GM21528 (cell line): ENCODE data around the gene DTNBP1.
"Not testable (repeated sequence)": the region's sequence is repeated elsewhere in the genome, so short reads cannot be mapped to it uniquely, and the experiment has no call there.

Experiments used
- ATAC-seq: cut with Tn5 transposase; IDR thresholded peaks from one replicate; pipeline ENCODE4 v1.9.1; 2021; ENCODE audit warnings: mild to moderate bottlenecking, moderate library complexity; ENCODE audit not compliant: unreplicated experiment, low FRiP score

Gene DTNBP1

DNA sequence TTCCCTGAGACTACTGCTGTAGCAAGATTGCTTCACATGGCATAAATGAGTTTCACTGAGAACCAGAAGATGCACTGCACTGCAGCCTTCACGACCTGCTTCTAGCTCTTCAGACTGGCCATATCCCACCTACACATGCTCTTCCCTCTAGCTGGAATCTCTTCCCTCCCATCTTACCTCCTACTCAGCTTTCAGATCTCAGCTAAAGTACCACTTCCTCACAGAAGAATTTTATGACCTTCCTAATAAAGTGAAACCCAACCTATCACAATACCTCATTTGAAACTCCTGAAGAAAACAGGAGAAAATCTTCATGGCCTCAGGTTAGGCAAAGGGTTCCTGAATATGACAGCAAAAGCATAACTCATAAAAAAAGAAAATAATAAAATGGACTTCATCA is 99.9 kb downstream of the DTNBP1 start:
- no peak for ATAC-seq

DNA sequence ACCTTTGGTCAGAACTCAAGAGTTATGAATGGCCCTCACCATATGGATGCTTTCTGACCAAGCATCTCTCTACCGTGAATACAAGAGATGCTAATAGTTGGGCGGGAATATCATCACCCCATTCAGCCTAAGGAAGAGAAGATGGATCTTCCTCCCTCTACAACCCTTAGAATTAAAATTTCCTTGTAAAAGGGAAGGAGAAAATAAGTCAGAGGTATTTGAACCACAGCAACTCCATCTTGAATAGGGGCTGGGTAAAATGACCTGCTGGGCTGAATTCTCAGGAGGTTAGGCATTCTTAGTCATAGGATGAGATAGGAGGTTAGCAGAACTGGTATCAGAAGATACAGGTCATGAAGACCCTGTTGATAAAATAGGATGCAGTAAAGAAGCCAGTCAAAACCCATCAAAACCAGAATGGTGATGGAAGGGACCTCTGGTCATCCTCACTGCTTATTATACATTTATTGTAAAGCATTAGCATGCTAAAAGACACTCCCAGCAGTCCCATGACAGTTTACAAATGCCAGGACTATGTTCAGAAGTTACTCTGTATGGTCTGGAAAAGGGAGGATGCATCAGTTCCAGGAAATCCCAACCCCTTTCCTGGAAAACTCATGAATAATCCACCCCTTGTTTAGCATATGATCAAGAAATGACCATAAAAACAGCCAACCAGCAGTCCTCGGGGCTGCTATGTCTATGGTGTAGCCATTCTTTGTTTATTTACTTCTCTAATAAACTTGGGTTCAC is 101.2 kb downstream of the DTNBP1 start:
- ATAC-seq: no peak

DNA sequence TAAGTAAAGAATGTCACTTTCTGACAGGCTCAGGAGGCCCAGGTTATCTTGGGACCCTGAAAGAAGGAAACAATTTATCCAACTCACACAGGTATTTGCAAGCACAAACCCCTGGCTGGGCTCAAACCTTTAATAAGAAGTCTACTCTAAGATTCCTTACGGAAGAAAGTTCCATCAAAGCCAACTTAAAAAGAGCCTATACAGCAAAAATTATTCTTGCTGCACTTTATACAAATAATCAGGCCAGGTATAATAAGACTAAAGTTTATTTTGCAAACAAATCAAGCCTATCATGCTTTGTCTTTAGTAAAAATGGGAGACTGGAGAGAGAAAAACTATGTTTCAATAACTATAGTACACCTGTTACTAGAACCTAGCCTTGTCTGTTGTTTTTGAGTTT is 102.1 kb downstream of the DTNBP1 start:
- ATAC-seq: no peak

DNA sequence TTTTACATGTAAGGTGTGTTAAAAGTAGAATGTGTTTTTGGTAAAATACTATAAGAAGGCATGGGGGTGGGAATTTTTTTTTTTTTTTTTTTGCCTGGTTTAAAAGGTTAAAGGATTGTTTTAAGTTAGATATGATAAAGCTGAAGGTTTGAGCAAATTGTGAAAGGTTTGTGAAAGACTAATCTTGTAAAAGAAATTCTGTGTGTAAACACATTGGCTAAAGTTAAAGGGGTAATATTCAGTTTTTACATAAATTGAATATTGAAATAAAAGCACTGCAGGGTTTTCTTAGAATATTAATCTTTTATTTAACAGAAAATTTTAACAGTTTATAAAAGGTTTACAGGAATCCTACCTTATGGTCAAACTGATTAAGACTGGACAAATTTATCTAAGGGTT is 105.7 kb downstream of the DTNBP1 start:
- ATAC-seq: no peak

DNA sequence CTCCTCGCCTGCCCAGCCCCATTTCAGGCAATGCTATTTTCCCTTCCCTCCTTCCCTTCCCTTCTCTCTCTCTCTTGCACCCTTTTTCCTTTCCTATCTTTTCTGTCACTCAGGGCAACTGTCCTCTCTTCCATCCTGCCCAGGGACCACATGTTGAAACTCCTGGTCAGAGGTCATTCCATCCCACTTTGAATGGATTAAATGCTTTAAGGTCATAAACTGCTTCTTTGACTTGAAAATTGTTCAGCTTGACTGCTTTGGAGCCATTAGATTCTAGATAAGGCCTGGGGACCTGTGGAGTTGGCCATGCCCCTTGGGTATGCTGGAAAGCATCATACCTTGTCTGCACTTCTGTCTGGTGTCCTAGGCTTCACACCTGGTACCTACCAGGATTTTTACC is 106.1 kb downstream of the DTNBP1 start:
- ATAC-seq: no peak

DNA sequence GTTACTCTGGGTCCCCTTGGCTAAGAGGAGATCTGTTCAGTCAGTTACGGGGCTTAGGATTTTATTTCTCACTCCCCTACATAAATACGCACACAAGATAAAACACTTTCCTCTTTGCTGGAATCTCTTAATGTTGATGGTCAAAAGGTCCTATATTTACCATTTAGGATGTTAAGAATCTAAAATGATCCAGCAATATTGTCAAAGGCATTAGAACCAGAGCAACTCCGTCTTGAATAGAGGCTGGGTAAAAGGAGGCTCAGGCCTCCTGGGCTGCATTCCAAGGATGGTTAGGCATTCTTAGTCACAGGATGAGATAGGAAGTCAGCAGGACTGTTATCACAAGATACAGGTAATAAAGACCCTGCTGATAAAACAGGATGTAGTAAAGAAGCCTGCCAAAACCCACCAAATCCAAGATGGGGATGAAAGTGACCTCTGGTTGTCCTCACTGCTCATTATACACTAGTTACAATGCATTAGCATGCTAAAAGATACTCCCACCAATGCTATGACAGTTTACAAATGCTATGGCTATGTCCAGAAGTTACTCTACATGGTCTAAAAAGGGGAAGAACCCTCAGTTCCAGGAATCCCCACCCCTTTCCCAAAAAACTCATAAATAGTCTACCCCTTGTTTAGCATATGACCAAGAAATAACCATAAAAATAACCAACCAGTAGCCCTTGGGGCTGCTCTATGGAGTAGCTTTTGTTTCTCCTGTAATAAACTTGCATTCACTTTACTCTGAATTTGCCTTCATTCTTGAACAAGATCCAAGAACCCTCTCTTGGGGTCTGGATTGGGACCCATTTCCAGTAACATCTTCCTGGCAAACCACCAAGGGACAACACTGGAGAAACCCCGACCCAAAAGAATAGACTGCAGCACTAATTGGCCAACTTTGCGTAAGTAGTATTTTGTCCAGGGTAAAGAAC is 107.5 kb downstream of the DTNBP1 start:
- ATAC-seq: no peak

DNA sequence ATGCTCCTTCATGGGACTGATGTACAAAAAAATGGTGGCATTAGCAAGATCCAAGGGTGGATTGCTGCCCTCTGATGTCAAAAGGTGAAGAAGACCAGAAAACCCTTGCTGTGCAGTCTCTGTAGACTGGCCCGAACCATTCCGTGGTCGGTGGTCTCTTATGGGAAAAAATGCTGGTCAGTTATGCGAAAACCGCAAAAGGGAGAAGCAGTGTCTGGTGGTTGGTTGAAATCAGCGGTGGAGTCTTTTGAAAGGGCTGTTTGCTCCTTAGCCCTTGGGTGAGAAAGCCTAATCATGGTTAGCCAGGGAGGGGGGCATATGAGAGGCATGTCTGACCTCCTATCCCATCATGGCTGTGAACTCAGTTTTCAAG is 108.1 kb downstream of the DTNBP1 start:
- no peak for ATAC-seq

DNA sequence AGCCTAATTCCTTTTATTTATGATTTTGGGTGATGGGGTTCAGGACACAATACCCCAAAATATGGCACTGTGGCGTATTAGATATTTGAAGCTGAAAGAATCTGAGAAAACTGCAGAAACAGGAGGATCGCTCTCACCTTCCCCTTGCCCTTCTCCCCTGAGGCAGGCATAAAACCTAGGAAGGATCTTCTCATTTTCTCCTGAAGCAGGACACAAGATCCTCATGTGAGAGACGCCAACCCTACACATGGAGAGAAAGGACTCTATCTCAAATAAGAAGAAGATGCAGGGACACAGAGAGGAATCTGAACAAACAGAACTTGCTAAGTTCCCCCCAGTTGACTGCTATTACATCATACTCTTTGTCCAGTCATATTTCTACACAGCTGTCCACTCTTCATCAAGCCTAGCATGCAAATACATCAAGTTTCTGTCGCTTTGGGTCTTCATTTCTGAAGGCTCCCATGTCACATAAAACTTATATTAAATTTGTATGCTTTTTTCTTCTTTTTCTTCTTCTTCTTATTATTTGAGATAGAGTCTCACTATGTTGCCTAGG is 109.0 kb downstream of the DTNBP1 start:
- no peak for ATAC-seq

DNA sequence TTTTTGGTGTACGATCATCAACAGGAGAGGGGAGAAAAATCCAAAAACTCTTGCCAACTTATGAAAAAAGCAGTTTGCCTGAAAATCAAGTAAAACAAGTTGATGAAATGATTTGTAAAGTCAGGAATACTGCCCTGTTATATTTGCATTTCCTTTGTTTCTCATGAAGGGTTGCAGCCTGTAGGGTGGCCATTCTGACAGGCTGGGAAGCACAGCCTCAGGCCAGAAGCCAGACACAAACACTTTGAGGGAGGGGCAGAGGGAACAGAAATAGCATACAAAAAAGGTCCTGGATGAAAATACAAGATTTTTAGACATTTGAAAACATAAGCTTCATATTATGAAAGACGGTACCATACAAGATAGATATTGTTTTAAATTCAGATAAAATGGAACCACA is 109.8 kb downstream of the DTNBP1 start:
- ATAC-seq: no peak

DNA sequence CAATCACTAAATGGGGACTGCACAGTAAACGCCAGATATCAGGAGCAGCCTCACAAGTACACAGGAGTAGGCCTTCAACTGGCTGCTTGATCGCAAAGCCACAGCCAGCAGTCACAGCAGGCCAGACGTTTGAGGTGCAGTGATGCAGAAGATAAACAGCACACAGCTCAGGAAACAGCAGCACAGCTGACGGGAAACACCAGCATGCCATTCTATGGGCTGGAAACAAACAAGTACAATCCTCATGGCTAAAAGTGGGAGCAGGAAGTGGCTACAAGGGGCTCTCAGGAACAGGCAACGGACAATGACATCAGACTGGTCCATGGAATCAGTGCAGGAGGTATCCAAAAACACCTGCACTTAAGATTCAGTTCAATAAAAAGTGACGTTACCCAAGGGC is 111.0 kb downstream of the DTNBP1 start:
- no peak for ATAC-seq

DNA sequence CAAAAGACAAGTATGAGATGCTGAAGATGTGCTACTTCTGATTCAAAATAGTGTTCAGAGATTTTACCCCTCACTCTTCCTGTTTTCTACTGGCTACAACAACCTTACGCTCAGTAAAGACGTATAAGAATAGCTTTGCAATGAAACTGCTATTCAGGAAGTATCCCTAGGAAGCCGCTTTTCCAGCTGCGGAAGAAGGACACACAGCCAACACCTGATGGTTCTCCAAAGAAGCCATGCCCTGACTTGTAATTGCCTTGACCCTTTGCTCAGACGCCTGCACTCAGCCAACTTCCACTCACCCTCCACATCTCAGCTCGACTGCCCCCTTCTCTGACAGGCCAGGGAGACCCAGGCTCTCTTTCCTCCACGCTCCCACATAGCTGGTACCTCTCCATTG is 111.6 kb downstream of the DTNBP1 start:
- no peak for ATAC-seq

DNA sequence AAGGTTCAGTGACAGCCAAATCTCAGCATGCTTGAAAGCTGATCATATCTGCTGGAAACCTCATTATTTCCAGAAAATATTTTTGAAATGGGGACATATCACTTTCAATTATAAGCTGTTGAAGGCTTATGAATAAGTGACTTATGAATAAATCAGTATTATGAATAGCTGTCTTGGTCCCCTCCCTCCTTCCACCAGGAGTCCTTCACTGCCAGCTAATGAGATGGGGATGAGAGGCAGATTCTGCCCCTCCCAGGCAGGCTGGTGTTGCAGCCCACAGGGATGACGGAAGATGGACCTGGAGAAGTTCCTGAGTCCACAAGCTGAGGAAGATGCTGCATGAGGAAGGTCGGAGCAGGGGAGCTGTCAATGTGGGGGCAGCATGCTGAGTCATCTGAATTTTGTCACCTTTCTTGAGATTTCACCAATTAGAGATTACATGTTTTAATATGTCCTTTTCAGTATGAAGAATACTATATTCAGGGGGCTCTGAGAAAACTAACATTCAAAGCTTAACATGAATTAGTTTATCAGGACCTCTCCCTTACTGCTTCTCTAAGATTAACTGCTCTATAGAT is 112.2 kb downstream of the DTNBP1 start:
- ATAC-seq: no peak

DNA sequence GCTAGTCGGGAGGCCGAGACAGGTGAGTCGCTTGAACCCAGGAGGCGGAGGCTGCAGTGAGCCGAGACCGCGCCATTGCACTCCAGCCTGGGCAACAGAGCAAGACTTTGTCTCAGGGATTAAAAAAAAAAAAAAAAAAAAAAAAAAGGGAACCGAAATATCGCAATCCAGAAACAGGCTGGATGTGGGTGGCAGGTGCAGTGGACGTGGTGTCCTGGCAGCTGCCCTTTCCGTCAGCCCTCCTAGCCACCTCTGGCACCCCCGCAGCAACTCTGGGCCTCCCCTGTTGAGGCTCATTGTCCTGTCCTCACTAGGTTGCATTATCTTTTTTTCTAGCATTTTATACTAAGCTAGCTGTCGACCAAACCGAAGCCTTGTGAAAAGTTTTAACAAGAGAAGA is 113.5 kb downstream of the DTNBP1 start:
- ATAC-seq: no peak

DNA sequence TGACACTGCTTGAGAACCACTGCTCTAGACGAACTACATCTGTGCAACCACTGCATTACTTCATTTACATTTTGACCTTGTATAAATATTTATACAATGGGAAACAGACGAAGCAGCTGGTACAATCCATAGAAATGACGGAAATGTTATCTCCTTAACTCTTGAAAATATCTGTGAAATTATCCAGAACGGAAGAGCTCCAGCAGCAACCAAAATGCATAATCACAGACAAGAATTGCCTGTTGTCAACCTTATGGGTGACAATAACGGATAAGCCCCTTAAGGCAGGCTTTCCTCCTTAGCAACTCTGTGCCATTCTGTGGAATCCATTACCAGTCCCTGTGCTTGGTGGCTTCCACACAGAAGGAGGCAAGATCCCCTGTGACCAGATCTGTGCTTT is 115.4 kb downstream of the DTNBP1 start:
- ATAC-seq: no peak

DNA sequence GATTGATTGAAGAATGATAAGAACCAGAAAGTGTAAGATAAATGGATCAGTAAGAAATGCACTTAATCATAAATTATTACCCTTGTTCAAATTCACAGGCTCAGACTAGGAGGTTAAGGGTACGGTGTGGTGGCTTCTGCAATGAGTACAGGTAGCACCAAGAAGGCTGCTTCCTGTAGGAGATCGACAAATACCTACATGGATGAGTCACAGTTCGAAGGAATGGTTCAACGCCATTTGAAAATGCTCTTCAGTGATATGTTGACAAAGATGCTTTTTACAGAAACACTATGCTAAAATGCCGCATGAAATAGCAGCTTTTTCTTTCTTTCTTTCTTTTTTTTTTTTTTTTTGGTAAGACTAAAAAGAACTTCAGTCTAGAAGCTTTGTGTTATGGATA is 116.2 kb downstream of the DTNBP1 start:
- no peak for ATAC-seq

DNA sequence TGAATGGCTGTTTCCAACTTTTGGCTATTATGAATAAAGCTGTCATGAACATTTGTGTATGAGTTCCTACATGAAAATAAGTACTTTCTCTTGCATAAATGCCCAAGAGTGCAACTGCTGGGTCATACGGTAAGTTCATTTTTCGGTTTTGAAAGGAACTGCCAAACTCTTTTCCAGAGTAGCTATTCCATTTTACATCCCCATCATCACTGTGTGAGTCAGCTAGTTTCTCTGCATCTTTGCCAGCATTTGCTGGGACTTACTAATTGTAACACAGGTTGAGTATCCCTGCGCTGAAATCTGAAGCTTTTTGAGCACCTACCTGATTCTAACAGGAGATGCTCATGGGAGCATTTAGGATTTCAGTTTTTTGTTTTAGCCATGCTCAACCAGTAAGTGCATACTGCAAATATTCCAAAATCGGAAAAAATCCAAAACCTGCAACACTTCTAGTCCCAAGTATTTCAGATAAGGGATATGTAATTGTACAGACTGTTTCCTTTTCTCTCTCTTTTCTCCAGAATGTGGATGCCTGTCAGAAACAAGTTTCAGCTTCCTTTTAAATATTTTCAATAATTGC is 118.4 kb downstream of the DTNBP1 start:
- no peak for ATAC-seq

DNA sequence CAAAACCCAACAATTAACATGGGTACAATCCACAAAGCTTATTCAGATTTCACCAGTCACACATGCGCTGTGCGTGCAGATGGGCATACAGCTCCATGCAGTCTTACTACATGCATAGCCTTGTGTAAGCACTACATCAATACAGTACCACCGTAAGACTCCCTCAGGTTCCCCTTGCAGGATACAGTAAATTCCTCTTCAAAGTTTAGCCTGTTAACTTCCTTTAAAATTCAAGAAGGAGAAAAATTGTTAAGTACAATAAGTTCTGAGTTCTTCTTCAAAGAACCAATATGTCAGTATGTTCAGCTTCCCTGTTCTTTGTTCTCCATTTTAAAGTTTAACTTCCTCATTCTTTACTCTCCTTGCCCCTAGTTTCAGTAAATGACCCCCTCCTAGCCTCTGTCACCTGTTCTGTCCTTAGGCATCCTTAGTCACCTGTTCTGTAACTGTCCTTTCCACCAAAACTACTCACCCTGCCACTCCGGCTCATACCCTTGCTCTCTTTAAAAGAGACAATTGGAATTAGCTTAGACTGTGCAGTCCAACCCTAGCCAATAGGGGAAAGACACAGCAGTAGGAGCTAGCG is 119.4 kb downstream of the DTNBP1 start:
- ATAC-seq: not testable (repeated sequence)

DNA sequence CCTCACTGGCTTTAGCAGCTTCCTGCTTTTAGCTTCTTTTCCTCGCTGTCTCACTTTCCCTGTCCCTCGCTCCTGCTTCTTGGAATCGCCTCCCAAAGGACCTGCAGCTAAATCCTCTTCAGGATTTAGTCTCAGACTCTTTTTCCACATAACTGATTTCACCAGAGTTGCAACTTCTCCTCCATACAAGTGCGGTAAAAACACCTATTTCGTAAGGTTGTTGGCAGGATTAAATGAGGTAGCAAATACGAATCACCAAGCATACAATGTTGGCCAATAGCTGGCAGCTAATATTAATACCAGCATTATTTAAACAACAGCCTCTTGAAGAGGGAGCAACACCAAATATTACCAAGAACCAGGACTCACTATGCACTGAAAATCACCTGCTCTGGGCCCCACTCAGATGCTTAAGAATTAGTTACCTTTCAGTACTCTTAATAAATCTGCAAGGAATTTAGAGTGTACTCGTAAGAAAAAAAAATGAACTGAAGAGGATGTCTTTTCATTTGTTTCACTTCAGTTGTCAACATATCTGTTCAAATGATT is 123.0 kb downstream of the DTNBP1 start:
- ATAC-seq: no peak

DNA sequence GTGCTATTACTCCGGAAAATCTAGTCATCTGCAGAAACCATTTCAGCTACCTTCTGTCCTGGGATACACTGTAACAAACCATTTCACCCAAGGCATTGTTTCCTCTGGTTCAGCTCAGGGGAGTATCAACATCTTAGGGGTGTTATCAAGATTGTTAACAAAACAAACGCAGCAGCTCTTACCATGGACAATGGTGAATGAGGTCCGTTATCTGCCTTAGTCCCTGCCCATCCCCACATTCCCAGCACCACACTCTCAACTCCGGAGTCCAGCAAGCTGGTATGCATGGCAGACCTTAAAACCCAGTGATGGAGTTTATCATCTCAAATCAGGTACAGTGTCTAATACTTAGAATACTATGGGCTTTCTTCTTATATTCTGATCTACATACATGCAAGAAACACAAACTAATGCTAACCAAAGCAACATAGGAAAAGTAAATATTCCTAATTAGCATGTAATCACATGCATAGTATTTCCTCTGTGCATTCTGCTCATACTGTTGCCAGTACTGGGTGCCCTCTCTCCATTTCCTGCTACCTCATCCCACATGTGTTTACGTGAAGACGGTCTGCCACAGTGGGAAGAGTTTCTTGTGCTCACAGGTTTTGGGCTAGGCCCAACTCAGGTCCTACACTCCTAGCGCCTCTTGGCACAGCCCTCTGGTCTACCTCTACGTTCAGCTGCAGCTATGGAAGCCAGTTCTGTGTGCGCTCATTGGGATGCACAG is 123.9 kb downstream of the DTNBP1 start:
- ATAC-seq: no peak

DNA sequence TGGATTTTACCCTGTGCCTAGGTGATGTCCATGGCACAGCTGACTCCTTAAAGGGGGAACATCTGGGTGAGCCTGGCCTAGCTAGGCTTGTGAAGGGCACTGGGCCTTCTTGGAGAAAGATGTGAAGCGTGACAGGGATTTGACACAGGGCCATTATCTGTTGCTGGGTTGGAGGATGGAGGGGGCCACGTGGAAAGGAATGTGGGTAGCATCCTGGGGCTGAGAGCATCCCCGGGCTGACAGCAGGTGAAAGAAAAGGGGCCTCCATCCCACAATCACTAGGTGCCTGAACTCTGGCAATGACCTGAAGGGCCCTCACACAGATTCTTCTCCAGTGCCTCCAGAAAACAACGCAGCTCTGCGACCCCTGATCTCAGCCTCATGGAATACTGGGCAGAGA is 124.7 kb downstream of the DTNBP1 start:
- ATAC-seq: no peak
